NCI-H2196 treated with DMSO at 0.1 percent for 48 hours (cell line): Measurements from ENCODE around the gene TAF1A.

Source experiments
- DNase-seq: peaks from one replicate; lab custom pipeline; 2025; ENCODE audit not compliant: unreplicated experiment; lab: John Stamatoyannopoulos, UW

Gene TAF1A

GRCh38 chr1:222600281-222600680 is 10.5 kb upstream of the TAF1A start:
- no peak for DNase-seq

- no peak for DNase-seq
These were observed 7.0 kb upstream of the TAF1A start for GRCh38 chr1:222596696-222597095.

GRCh38 chr1:222594789-222595188 is 5.1 kb upstream of the TAF1A start:
- DNase-seq: no peak

- no peak for DNase-seq
These were observed 2.4 kb upstream of the TAF1A start for GRCh38 chr1:222592171-222592570.

- DNase-seq: no peak
These were observed 1.6 kb downstream of the TAF1A start for GRCh38 chr1:222588135-222588534.

GRCh38 chr1:222586842-222587241 is 2.9 kb downstream of the TAF1A start:
- no peak for DNase-seq

- no peak for DNase-seq
These were observed 6.7 kb downstream of the TAF1A start for GRCh38 chr1:222583079-222583478.

GRCh38 chr1:222582099-222582774 is 7.5 kb downstream of the TAF1A start:
- DNase-seq: peak; percentile 13

GRCh38 chr1:222579316-222579715 is 10.4 kb downstream of the TAF1A start:
- DNase-seq: no peak

- DNase-seq: no peak
These were observed 18.9 kb downstream of the TAF1A start for GRCh38 chr1:222570837-222571236.

GRCh38 chr1:222561656-222562055 is 28.1 kb downstream of the TAF1A start:
- no peak for DNase-seq

- no peak for DNase-seq
These were observed 32.2 kb downstream of the TAF1A start for GRCh38 chr1:222557574-222557973.

GRCh38 chr1:222557148-222557547 is 32.6 kb downstream of the TAF1A start:
- no peak for DNase-seq

GRCh38 chr1:222555992-222556615 is 33.6 kb downstream of the TAF1A start:
- no peak for DNase-seq

- no peak for DNase-seq
These were observed 35.6 kb downstream of the TAF1A start for GRCh38 chr1:222554177-222554576.

GRCh38 chr1:222552882-222553281 is 36.9 kb downstream of the TAF1A start:
- DNase-seq: no peak

- no peak for DNase-seq
These were observed 41.6 kb downstream of the TAF1A start, which contains the start of gene HHIPL2 for GRCh38 chr1:222547944-222548671. TSS of gene HHIPL2 (minus strand) at chr1:222548104. CDS start at chr1:222548044, 60 bp downstream.

- no peak for DNase-seq
These were observed 42.5 kb downstream of the TAF1A start for GRCh38 chr1:222547260-222547614.

GRCh38 chr1:222546548-222547259 is 43.0 kb downstream of the TAF1A start:
- DNase-seq: peak; percentile 11

- no peak for DNase-seq
These were observed 43.6 kb downstream of the TAF1A start for GRCh38 chr1:222546091-222546490.

GRCh38 chr1:222543817-222544216 is 45.9 kb downstream of the TAF1A start:
- no peak for DNase-seq

GRCh38 chr1:222540598-222540995 is 49.1 kb downstream of the TAF1A start:
- no peak for DNase-seq
